Activated T-helper 17 cell treated with anti-CD3 and anti-CD28 coated beads, Interleukin-2, amount 50 U/mL, for 72 hours (primary cell): ENCODE results near the gene RAD23B. TPM values are rescaled to one million over a fixed set of nuclear protein-coding genes. Genes with fewer than 3 reads are reported as not detected.
A peak's percentile ranks its signal among the peaks of the same experiment; 100 is the strongest.
"Not testable (repeated sequence)": the region's sequence is repeated elsewhere in the genome, so short reads cannot be mapped to it uniquely, and the experiment has no call there.

Experiments used
- ATAC-seq: fragments of 150-1000 bp; cut with Tn5 transposase; replicated peaks from 2 replicates; pipeline ENCODE4 v1.10.0; 2021; ENCODE audit warnings: mild to moderate bottlenecking, moderate library complexity
- H3K27ac Mint-ChIP-seq: one replicate; pipeline ENCODE4 v1.8.0; 2022; ENCODE audit warnings: mixed read lengths
- H3K27me3 Mint-ChIP-seq: one replicate; pipeline ENCODE4 v1.8.0; 2022; ENCODE audit warnings: mixed read lengths
- H3K36me3 Mint-ChIP-seq: one replicate; pipeline ENCODE4 v1.8.0; 2022; ENCODE audit warnings: low read depth, mild to moderate bottlenecking, mixed read lengths
- H3K4me1 Mint-ChIP-seq: one replicate; pipeline ENCODE4 v1.8.0; 2022; ENCODE audit warnings: mixed read lengths
- H3K4me3 Mint-ChIP-seq: one replicate; pipeline ENCODE4 v1.8.0; 2022; ENCODE audit warnings: mild to moderate bottlenecking, mixed read lengths
- H3K9me3 Mint-ChIP-seq: one replicate; pipeline ENCODE4 v1.8.0; 2022; ENCODE audit warnings: mixed read lengths
- total RNA-seq, 2 donors: library from RNA; stranded (reverse); gene quantifications; one replicate each; pipeline ENCODE4 v1.2.3, GENCODE V29; 2022

The RAD23B gene
- total RNA-seq, 2 donors from 2014 or later = 67.7 to 113 TPM

DNA sequence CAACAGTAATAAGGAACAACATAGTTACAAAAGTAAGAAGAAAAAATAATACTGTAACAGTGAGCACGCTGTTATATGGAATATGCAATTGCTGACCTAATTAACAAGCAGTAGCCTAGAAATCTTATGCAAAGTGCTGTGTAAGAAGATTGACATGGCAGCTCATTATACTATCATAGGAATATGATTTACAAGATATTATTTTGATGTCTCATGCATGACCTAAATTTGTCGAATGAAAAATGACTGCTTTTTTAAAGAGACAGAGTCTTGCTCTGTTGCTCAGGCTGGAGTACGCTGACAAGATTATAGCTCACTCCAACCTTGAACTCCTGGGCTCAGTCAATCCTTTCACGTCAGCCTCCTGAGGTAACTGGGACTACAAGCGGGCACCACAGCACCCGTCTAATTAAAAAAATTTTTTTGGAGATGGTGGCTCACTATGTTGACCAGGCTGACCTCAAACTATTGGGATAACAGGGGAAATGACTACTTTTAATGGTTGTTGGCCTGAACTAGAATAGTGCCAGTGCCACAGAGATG, 10.5 kb downstream of the RAD23B start:
- Mint-ChIP-seq H3K27ac (no peak overlapping the region), H3K27me3 (no peaks in the 10 kb centered on the region), H3K4me1 (peaks cover 49% of the 10 kb centered on the region), H3K4me3 (no peak overlapping the region), H3K36me3 (peaks cover 8% of the 10 kb centered on the region), H3K9me3 (no peaks in the 10 kb centered on the region)
- no peak for ATAC-seq

DNA sequence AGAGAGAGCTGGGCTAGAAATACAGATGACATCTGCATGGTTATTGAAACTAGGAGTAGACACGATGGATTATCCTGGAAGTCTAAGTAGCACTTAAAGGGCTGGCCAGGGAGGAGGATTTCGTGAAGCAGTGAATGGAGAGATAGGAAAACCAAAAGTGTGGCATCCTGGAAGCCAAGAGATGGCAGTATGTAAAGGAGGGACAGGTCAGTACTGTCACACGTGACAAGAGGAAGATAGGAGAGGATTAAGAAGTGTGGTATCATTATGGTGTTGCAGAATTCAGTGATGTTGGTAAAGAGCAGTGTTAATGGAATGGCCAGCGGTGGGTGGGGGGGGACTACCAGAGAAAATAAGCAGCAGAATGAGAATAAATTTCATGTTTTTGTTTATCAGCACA, 11.7 kb downstream of the RAD23B start:
- Mint-ChIP-seq H3K27me3 (no peaks in the 10 kb centered on the region), H3K4me3 (no peak overlapping the region), H3K9me3 (no peaks in the 10 kb centered on the region), H3K4me1 (peaks cover 41% of the 10 kb centered on the region), H3K27ac (no peak overlapping the region), H3K36me3 (peaks cover 16% of the 10 kb centered on the region)
- no peak for ATAC-seq

DNA sequence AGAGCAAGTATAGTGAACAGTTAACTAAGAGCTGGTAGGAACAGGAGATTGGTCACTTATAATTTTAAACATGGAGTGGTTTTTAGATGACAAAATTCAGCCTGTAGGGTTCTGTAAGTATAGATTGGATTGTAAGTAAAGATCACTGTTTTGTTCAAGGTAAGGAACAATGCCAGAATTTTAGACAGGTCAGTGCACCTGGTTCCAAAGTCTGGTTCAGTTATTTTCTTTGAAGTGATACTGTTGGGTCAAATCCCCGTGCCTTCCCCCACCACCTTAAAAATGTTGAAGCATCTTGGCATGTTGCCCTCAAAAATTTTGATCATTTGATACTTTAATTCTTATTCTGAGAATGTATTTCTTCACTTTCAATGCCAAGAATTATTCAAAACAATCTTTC, 12.9 kb downstream of the RAD23B start:
- Mint-ChIP-seq H3K4me1 (peaks cover 34% of the 10 kb centered on the region), H3K9me3 (no peaks in the 10 kb centered on the region), H3K27me3 (no peaks in the 10 kb centered on the region), H3K27ac (no peak overlapping the region), H3K36me3 (peaks cover 20% of the 10 kb centered on the region), H3K4me3 (no peak overlapping the region)
- ATAC-seq = no peak

- Mint-ChIP-seq H3K4me1 (peaks cover 34% of the 10 kb centered on the region), H3K36me3 (peaks cover 25% of the 10 kb centered on the region)
- not testable (repeated sequence) for H3K27me3 Mint-ChIP-seq, ATAC-seq, H3K9me3 Mint-ChIP-seq, H3K27ac Mint-ChIP-seq, H3K4me3 Mint-ChIP-seq
Observed at GRCh38 chr9:107296592-107296991, 13.5 kb downstream of the RAD23B start.

DNA sequence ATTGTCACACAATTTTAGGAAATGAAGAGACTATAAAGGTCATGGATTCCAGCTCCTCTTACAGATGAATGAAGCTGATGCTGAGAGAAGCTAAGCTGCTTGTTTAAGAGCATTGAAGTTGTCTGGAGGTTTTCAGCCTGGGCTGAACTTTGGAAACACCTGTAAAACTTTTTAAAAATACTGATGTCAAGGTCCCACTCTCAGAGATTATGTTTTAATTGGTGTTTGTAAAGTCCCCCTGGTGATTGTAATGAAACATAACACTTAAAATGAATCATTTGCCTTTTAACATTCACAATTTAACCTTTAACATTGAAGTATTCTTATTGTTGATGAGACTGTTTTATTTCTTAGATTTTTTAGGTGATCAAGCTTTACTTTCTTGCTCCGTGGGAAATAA, 16.4 kb downstream of the RAD23B start:
- no peak for ATAC-seq
- Mint-ChIP-seq H3K27ac (no peak overlapping the region), H3K27me3 (no peaks in the 10 kb centered on the region), H3K36me3 (peaks cover 52% of the 10 kb centered on the region), H3K9me3 (no peaks in the 10 kb centered on the region), H3K4me3 (no peak overlapping the region), H3K4me1 (peaks cover 19% of the 10 kb centered on the region)

- no peaks in the 10 kb centered on the region for H3K27me3 Mint-ChIP-seq
- no peaks in the 10 kb centered on the region for H3K9me3 Mint-ChIP-seq
- peaks cover 36% of the 10 kb centered on the region for H3K4me1 Mint-ChIP-seq
- no peak overlapping the region for H3K27ac Mint-ChIP-seq
- peaks cover 99% of the 10 kb centered on the region for H3K36me3 Mint-ChIP-seq
- no peak overlapping the region for H3K4me3 Mint-ChIP-seq
- no peak for ATAC-seq
Observed at GRCh38 chr9:107306308-107306707, 23.2 kb downstream of the RAD23B start.

DNA sequence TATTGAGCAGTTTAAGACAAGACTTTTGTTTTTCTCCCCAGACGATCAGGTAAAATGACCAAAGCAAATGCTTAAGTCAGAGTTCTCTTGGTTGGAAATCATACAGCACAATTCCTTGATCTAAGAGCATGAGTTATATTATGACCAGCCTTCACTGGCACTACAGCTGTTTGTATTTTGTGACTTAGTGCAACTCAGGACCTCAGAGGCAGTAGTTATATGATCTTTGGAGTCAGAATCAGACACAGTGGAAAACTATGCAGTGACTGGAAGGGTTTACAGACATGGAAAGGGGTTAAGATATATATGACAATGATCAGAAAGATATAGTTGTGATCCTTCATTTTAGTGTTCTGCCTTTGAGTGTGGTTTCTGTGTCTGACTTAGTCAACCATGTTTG, 24.3 kb downstream of the RAD23B start:
- ATAC-seq = no peak
- H3K4me1 Mint-ChIP-seq = peaks cover 36% of the 10 kb centered on the region
- H3K36me3 Mint-ChIP-seq = peaks cover 97% of the 10 kb centered on the region

DNA sequence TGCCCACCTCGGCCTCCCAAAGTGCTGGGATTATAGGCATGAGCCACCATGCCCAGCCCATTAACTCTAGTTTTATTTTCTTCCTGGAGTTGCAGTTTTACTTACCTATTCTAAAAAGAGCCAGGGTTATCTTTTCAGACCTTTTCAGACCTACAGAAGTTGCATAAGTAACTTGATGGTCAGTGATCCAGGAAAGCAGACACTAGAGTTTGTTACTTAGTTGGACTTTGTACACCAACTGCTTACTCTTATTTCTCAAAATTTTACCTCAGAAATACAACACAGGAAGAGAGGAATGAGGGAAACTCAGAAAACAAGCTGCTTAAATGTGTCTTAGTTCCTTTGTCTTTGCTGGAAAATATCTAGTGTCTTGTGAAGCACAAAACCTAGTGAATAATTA, 25.4 kb downstream of the RAD23B start:
- H3K27ac Mint-ChIP-seq = no peak overlapping the region
- no peaks in the 10 kb centered on the region for H3K9me3 Mint-ChIP-seq
- H3K36me3 Mint-ChIP-seq = peaks cover 98% of the 10 kb centered on the region

More for the DNA sequence above, 24.3 kb downstream of the RAD23B start:
- no peaks in the 10 kb centered on the region for H3K27me3 Mint-ChIP-seq
- H3K9me3 Mint-ChIP-seq = no peaks in the 10 kb centered on the region
- peak overlapping the region; percentile 4 for H3K27ac Mint-ChIP-seq
- no peak overlapping the region for H3K4me3 Mint-ChIP-seq

GRCh38 chr9:107309271-107309670, 26.2 kb downstream of the RAD23B start:
- no peaks in the 10 kb centered on the region for H3K9me3 Mint-ChIP-seq
- peak overlapping the region; percentile 13 for H3K27ac Mint-ChIP-seq
- H3K4me3 Mint-ChIP-seq = peak overlapping the region; percentile 6
- no peaks in the 10 kb centered on the region for H3K27me3 Mint-ChIP-seq
- peaks cover 52% of the 10 kb centered on the region for H3K4me1 Mint-ChIP-seq
- H3K36me3 Mint-ChIP-seq = peaks cover 98% of the 10 kb centered on the region
- peak; percentile 77 for ATAC-seq

More for the DNA sequence above, 25.4 kb downstream of the RAD23B start:
- Mint-ChIP-seq H3K27me3 (no peaks in the 10 kb centered on the region), H3K4me1 (peaks cover 45% of the 10 kb centered on the region), H3K4me3 (peak overlapping the region; percentile 6)
- ATAC-seq = no peak

DNA sequence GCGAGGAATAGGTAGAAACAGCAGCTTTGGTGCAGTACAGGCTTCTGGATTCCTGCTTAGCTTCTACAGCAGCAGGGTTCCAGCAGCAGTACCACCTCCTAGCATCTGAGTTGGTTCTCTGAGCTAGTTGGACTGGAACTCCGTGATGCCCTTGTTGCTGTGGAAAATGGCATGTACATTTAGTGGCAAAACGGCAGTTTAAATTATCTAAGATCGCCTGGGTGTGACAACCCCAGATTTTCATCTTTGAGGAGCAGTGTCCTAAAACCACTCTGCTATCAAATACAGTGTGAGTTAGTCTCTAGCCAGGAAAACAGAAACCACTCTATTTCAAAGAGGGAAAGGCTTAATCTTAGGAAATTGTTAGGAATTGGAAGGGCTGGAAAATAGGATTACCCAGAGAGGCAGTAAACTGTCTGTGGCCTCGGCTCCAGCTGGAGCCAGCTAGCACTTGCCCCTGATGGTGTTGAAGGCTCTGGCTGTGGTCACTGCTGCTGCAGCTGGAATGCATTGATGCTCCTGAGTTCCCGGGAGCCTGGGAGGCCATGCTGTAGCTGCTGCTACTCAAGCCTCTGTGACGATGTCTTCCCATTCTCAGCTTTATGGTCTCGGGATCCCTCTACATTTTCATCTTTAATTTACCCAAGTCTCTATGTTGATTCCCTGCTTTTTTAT, 29.4 kb downstream of the RAD23B start:
- peaks cover 98% of the 10 kb centered on the region for H3K36me3 Mint-ChIP-seq
- H3K4me3 Mint-ChIP-seq = no peak overlapping the region
- H3K27ac Mint-ChIP-seq = no peak overlapping the region
- no peaks in the 10 kb centered on the region for H3K9me3 Mint-ChIP-seq
- H3K27me3 Mint-ChIP-seq = no peaks in the 10 kb centered on the region
- ATAC-seq = no peak
- peaks cover 59% of the 10 kb centered on the region for H3K4me1 Mint-ChIP-seq

DNA sequence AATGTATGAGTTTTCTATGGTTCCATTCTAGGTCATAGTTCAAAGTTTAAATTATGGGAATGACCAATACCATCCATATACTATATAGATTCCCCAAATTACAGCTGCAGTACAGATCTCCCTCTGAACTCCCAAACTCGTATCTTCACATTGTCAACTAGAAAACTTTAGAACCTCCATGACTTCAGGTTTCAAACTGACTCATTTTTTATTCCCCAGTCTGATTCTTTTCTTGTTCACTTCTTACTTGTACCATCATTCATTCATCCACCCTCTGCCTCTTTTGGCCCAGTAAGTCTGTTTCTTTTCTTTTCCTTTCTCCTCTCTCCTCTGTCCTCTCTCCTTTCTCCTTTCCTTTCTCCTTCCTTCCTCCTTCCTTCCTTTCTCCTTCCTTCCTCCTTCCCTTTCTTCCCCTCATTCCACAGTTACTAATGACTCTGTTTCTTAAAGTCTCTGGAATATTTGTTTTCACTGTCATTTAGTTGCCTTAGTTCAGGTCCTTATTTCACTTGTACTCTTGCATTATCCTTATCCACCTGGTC, 30.5 kb downstream of the RAD23B start:
- peak; percentile 69 for ATAC-seq
- Mint-ChIP-seq H3K4me1 (peaks cover 61% of the 10 kb centered on the region), H3K27ac (peak overlapping the region; percentile 20), H3K36me3 (peaks cover 98% of the 10 kb centered on the region), H3K27me3 (no peaks in the 10 kb centered on the region), H3K9me3 (no peaks in the 10 kb centered on the region), H3K4me3 (peak overlapping the region; percentile 0)

GRCh38 chr9:107314763-107315162, 31.7 kb downstream of the RAD23B start:
- no peak overlapping the region for H3K4me3 Mint-ChIP-seq
- peaks cover 96% of the 10 kb centered on the region for H3K36me3 Mint-ChIP-seq
- H3K27ac Mint-ChIP-seq = no peak overlapping the region
- no peaks in the 10 kb centered on the region for H3K27me3 Mint-ChIP-seq
- peaks cover 52% of the 10 kb centered on the region for H3K4me1 Mint-ChIP-seq
- ATAC-seq = no peak
- no peaks in the 10 kb centered on the region for H3K9me3 Mint-ChIP-seq

- Mint-ChIP-seq H3K36me3 (peaks cover 98% of the 10 kb centered on the region), H3K27me3 (no peaks in the 10 kb centered on the region), H3K9me3 (no peaks in the 10 kb centered on the region), H3K4me1 (peaks cover 52% of the 10 kb centered on the region), H3K4me3 (no peak overlapping the region), H3K27ac (peak overlapping the region; percentile 31)
- ATAC-seq = no peak
Observed at GRCh38 chr9:107316795-107317661, 33.9 kb downstream of the RAD23B start.

DNA sequence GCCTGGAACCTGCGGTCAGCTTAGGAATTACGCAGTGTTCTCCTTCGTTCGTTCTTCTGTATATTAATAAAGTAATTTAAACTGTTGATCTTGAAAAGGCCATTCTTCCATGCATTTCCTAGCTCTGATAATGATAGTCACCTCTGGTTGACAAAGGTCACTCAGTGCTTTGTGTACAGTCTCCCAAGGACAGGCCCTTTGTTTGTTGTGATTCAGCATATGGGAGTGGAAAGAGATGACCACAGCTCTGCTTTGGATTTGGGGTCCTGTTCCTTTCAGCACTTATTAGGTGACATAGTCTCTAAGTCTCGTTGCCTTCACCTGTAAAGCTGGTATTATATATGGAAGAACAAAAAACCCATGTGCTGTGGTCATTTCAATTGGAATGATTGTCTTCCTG, 39.6 kb downstream of the RAD23B start:
- Mint-ChIP-seq H3K4me3 (no peak overlapping the region), H3K27ac (no peak overlapping the region), H3K36me3 (peaks cover 98% of the 10 kb centered on the region), H3K9me3 (no peaks in the 10 kb centered on the region), H3K4me1 (peaks cover 20% of the 10 kb centered on the region), H3K27me3 (no peaks in the 10 kb centered on the region)
- no peak for ATAC-seq
